Cerebellar nuclear complex (tissue), 1 donor: Measurements from ENCODE around the gene LRRC74A.

Source experiments
- DNase-seq, 2 experiments: peaks; one replicate each; lab custom pipeline; 2025; lab: John Stamatoyannopoulos, UW

Gene LRRC74A

GRCh38 chr14:76848879-76849278 lies 22.7 kb downstream of the LRRC74A start:
- no peak for DNase-seq

- no peak for DNase-seq
These were observed 28.9 kb downstream of the LRRC74A start for GRCh38 chr14:76855066-76855465.

- DNase-seq = no peak
These were observed 30.6 kb downstream of the LRRC74A start for GRCh38 chr14:76856769-76857168.

- no peak for DNase-seq
These were observed 35.5 kb downstream of the LRRC74A start for GRCh38 chr14:76861574-76862255.

- no peak for DNase-seq
These were observed 36.5 kb downstream of the LRRC74A start for GRCh38 chr14:76862546-76863282.

- no peak for DNase-seq
These were observed 37.7 kb downstream of the LRRC74A start for GRCh38 chr14:76863724-76864407.

GRCh38 chr14:76866456-76866855 lies 40.2 kb downstream of the LRRC74A start:
- DNase-seq = no peak

GRCh38 chr14:76867516-76868453 lies 41.6 kb downstream of the LRRC74A start:
- no peak for DNase-seq

- DNase-seq = no peak
These were observed 42.4 kb downstream of the LRRC74A start for GRCh38 chr14:76868454-76869170.

- DNase-seq = no peak
These were observed 44.0 kb downstream of the LRRC74A start for GRCh38 chr14:76870166-76870565.

GRCh38 chr14:76872796-76873432 lies 46.7 kb downstream of the LRRC74A start:
- DNase-seq = no peak

GRCh38 chr14:76874734-76875133 lies 48.5 kb downstream of the LRRC74A start:
- no peak for DNase-seq

- peak in 1 of 2 experiments; percentile 46 for DNase-seq
These were observed 49.9 kb downstream of the LRRC74A start for GRCh38 chr14:76876076-76876475.

GRCh38 chr14:76877871-76878270 lies 51.7 kb downstream of the LRRC74A start:
- DNase-seq = no peak

GRCh38 chr14:76880449-76880848 lies 54.2 kb downstream of the LRRC74A start:
- DNase-seq = no peak

GRCh38 chr14:76881348-76881747 lies 55.1 kb downstream of the LRRC74A start:
- no peak for DNase-seq

GRCh38 chr14:76882651-76883050 lies 56.4 kb downstream of the LRRC74A start:
- DNase-seq = no peak

- no peak for DNase-seq
These were observed 57.2 kb downstream of the LRRC74A start for GRCh38 chr14:76883447-76883846.

GRCh38 chr14:76884394-76884793 lies 58.2 kb downstream of the LRRC74A start:
- DNase-seq = no peak

GRCh38 chr14:76884853-76885276 lies 58.7 kb downstream of the LRRC74A start:
- no peak for DNase-seq

GRCh38 chr14:76887191-76887590 lies 61.0 kb downstream of the LRRC74A start:
- DNase-seq = no peak
